NCI-H2196 treated with DMSO at 0.1 percent for 48 hours (cell line): ENCODE data around the gene ARMC12.
"Not testable (repeated sequence)": the region's sequence is repeated elsewhere in the genome, so short reads cannot be mapped to it uniquely, and the experiment has no call there.

ENCODE experiments used
- DNase-seq: peaks from one replicate; lab custom pipeline; 2025; ENCODE audit not compliant: unreplicated experiment; lab: John Stamatoyannopoulos, UW

ARMC12 gene

GRCh38 chr6:35736982-35737412 lies at the start of gene ARMC12:
Gene ARMC12 (plus strand): TSS chr6:35737032. CDS start chr6:35737109, 77 bp downstream.
- no peak for DNase-seq

GRCh38 chr6:35687658-35688604 lies 48.9 kb upstream of the ARMC12 start:
- DNase-seq, result peak; percentile 22

GRCh38 chr6:35688605-35689322 lies 48.1 kb upstream of the ARMC12 start, which contains the start of gene FKBP5:
Gene FKBP5 (minus strand): TSS chr6:35688915. CDS start chr6:35642824, 46,091 bp downstream.
- DNase-seq, result peak; percentile 92

- not testable (repeated sequence) for DNase-seq
Observed at GRCh38 chr6:35690006-35690405, 46.8 kb upstream of the ARMC12 start.

- DNase-seq, result no peak
Observed at GRCh38 chr6:35690484-35690883, 46.3 kb upstream of the ARMC12 start.

GRCh38 chr6:35691027-35691824 lies 45.6 kb upstream of the ARMC12 start:
- DNase-seq, result no peak

- no peak for DNase-seq
Observed at GRCh38 chr6:35694462-35694861, 42.4 kb upstream of the ARMC12 start.

GRCh38 chr6:35698430-35698829 lies 38.4 kb upstream of the ARMC12 start:
- not testable (repeated sequence) for DNase-seq

- DNase-seq, result no peak
Observed at GRCh38 chr6:35698858-35699257, 38.0 kb upstream of the ARMC12 start.

GRCh38 chr6:35703554-35703953 lies 33.3 kb upstream of the ARMC12 start:
- DNase-seq, result no peak

GRCh38 chr6:35706468-35706867 lies 30.4 kb upstream of the ARMC12 start:
- no peak for DNase-seq

GRCh38 chr6:35707714-35708407 lies 29.0 kb upstream of the ARMC12 start:
- DNase-seq, result no peak

- DNase-seq, result no peak
Observed at GRCh38 chr6:35708585-35708984, 28.2 kb upstream of the ARMC12 start.

GRCh38 chr6:35710241-35710847 lies 26.5 kb upstream of the ARMC12 start:
- no peak for DNase-seq

GRCh38 chr6:35711731-35712130 lies 25.1 kb upstream of the ARMC12 start:
- no peak for DNase-seq

- DNase-seq, result no peak
Observed at GRCh38 chr6:35713006-35713767, 23.6 kb upstream of the ARMC12 start.

- DNase-seq, result no peak
Observed at GRCh38 chr6:35716798-35717197, 20.0 kb upstream of the ARMC12 start.

- no peak for DNase-seq
Observed at GRCh38 chr6:35717449-35718374, 19.1 kb upstream of the ARMC12 start.
